ENCODE measurements around the gene ZNF367.

Gene ZNF367

GRCh38 chr9:96436456-96437126 lies 18.4 kb upstream of the ZNF367 start:
- DNase-seq: no peak

- no peak for DNase-seq
Observed at GRCh38 chr9:96436063-96436455, 17.9 kb upstream of the ZNF367 start.

- DNase-seq: no peak
Observed at GRCh38 chr9:96435345-96435744, 17.2 kb upstream of the ZNF367 start.

- DNase-seq: no peak
Observed at GRCh38 chr9:96430377-96430776, 12.2 kb upstream of the ZNF367 start.

GRCh38 chr9:96429732-96430131 lies 11.6 kb upstream of the ZNF367 start:
- no peak for DNase-seq

- no peak for DNase-seq
Observed at GRCh38 chr9:96425500-96426169, 7.5 kb upstream of the ZNF367 start.

GRCh38 chr9:96423985-96424336 lies 5.8 kb upstream of the ZNF367 start:
- no peak for DNase-seq

GRCh38 chr9:96423322-96423984 lies 5.3 kb upstream of the ZNF367 start:
- no peak for DNase-seq

GRCh38 chr9:96420468-96421219 lies 2.5 kb upstream of the ZNF367 start:
- peak; percentile 40 for DNase-seq

GRCh38 chr9:96419691-96419969 lies 1.5 kb upstream of the ZNF367 start:
- DNase-seq: no peak

- peak; percentile 74 for DNase-seq
Observed at GRCh38 chr9:96418920-96419690, 935 bp upstream of the ZNF367 start.

GRCh38 chr9:96417661-96418082 lies 498 bp downstream of the ZNF367 start:
- DNase-seq: no peak

- DNase-seq: peak; percentile 94
Observed at GRCh38 chr9:96417051-96417586, 1.1 kb downstream of the ZNF367 start.

- DNase-seq: no peak
Observed at GRCh38 chr9:96413302-96414221, 4.6 kb downstream of the ZNF367 start.

GRCh38 chr9:96412174-96412913 lies 5.8 kb downstream of the ZNF367 start:
- DNase-seq: no peak

GRCh38 chr9:96411129-96411838 lies 6.9 kb downstream of the ZNF367 start:
- DNase-seq: no peak

- no peak for DNase-seq
Observed at GRCh38 chr9:96408409-96409280, 9.5 kb downstream of the ZNF367 start.

GRCh38 chr9:96400132-96400910 lies 17.8 kb downstream of the ZNF367 start:
- no peak for DNase-seq

All from femur (tissue), 1 donor.